Measurements from ENCODE around the gene UBL3.

Gene UBL3

DNA sequence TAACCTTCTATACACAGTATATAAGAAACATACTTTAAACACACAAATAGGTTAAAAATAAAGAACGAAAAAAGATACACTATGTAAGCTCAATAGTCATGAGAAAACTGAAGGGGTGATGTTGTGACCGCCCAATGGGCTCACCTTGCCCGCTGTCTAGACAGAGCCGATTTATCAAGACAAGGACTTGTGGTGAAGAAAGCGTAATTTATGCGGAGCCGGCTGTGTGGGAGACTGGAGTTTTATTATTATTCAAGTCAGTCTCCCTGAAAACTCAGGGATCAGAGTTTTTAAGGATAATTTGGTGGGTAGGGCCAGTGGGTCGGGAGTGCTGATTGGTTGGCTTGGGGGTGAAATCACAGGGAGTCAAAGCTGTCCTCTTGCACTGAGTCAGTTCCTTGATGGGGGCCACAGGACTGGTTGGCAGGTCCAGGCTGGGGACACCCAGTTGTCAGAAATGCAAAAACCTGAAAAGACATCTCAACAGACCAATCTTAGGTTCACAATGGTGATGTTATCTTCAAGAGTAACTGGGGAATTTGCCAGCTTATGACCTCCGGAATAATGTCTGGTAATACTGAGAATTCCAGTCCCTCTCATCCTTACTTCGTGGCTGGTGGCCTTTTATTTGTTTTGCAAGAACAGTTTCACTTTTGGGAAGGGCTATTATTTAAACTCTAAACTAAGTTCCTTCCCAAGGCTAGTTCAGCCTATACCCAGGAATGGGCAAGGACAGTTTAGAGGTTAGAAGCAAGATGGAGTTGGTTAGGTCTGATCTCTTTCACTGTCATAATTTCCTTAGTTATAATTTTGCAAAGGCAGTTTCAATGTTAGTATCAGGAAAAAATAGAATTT is 96.6 kb downstream of the UBL3 start:
- DNase-seq: no peak

DNA sequence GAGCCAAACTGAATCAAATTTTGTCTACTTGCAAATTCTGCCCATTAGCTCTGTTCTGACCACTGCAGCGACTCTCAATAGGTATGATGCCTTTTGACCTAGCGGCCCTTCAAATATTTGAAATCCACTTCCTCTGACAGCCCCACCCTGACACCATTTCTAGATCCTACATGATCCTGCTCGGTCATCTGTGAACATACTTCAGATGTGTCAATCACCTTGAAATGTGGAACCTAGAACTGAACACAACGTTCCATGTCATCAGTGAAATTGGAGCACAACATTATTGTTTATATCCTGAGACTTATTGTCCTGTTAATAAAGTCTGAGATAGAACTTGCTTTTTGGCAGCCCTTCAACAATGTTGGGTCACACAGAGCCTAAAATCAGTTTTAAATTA is 98.2 kb downstream of the UBL3 start:
- no peak for DNase-seq

DNA sequence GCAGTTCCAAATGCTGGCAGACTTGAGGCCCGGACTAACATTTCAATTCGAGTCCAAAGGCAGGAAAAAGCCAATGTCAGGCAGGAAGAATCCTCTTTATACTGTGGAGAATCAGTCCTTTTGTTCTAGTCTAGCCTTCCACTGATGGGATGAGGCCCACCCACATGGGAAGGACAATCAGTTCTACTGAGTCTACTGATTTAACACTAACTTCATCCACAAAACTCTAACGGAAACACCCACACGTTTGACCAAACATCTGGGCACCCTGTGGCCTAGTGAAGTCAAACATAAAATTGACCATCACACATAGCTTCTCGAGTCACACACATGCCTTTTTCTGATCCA is 100.3 kb downstream of the UBL3 start:
- no peak for DNase-seq

DNA sequence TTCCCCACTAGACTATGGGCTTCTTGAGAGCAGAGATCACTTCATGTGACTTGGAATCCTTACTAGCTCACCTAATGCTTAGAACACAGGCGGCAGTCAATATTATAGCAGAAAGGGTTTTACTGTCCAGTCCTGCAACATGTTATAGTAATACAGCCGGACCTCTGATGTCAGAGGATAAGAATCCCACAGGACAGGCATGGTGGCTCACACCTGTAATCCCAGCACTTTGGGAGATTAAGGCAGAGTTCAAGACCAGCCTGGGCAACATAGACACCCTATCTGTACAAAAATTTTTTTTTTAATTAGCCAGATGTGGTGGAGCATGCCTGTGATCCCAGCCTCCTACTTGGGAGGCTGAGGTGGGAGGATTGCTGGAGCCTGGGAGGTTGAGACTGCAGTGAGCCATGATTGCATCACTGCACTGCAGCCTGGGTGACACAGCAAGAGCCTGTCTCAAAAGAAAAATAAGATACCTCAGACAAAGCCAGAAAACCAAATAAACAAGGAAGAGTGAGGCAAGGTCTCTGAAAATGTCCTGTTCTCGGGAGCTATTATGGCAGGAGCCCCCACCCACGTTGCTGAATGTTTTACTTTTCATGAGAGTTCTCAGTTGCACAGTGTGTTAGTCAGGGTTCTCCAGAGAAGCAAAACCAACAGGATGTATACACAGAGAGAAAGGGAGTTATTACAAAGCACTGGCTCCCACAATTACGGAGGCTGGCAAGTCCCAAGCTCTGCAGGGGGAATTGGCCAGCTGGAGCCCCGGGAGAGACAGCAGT is 100.8 kb downstream of the UBL3 start:
- no peak for DNase-seq

DNA sequence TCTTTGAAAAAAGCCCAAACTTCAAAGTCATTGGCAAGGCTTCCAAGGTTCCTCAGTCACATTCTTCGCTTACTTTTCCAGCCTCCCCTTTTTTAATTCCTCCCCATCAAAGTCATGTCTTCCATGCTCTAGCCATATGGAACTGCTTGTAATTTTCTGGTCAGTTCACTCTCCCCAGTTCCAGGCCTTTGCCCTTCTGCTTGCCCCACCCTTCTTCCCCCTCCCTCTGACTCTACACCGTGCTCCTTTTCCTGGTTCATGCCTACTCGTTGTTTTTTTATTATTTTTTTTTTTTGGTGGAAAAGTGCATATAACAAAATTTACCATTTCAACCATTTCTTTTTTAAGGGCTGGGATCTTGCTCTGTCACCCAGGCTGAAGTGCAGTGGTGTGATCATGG is 102.3 kb downstream of the UBL3 start:
- no peak for DNase-seq

DNA sequence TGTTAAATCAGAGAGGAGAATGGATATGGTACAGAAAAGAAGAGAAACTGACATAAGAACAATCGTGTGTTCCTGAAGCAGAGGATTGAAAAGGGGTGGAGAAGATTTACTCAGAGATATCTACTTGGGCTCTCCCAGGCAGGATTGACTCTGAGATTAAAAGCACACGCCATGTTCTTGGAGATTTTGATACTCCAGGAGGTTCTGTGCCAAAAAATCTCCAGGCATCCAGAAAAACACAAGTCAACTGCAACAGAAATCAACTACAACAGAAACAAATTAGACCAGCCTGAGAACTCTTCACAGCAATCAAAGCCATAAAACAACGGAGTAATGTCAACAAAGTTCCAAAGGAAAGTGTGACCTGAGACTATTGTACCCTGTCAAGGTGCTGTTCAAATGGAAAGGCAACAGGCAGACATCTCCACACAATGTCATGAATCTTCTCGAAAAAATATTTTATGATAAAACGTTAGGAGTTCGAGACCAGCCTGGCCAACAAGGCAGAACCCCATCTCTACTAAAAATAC is 104.2 kb downstream of the UBL3 start:
- DNase-seq: no peak

DNA sequence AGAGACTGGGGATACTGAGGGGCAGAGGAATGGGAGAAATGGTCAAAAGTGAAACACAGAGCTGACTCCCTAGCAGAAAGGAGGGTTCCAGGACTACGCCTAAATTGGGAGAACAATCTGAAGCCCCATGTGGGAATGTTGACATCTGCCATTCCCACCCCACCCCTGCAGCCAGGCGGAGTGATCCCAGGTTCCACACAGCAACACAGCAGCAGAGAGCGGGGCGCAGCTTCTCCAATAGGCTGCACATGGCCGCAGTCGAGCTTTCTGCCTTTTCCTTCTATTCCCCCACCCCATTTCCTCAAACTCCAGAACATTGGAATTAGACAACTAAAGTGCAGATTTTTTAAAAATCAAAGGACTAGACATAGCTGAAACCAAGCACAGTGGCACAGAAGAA is 104.7 kb downstream of the UBL3 start:
- no peak for DNase-seq

DNA sequence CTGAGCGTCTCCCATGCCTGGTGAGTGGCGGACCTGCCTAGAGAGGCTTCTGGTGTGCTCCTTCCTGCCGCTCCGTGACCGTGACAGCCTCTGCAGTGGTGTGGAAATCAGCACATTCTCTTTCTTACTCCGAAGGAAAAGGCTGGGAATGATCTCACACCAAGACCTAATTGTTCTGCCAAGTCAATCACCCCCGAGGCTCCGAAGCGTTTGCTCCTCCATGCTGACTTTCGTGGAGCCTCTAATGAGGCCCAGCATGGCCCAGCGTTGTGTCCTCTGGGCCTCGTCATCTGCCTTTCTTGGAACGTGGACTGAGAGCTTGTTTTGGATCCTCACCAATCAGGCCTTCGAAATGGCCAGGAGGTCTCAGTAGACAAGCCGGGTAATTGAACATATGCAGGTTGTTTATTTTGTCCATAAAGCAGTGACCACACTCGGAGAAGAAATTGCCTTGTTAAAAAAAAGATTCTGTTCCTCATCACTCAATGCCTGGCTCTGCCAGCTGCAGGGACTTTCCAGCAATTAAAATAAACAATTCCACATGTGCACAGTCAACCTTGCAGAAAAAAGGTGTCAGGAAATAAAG is 107.1 kb downstream of the UBL3 start:
- DNase-seq: no peak

DNA sequence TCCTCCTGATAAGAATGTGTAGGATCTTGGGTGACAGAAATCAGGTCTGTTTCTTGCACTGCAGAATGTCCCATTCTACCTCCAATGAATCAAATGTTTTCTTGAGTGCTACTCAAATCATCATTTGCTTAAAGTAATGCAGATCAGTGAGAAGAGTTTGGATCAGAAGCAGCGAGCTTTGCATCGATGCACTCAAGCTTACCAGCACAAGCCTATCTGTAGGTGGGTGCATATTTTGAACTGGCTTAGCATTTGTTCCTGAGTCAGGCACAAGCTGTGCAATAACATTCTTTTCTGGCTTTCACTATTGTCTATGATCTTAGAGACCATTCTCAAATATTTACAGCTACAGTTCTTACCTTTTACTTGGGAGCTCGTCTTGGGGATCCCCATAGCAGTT is 109.5 kb downstream of the UBL3 start:
- no peak for DNase-seq

DNA sequence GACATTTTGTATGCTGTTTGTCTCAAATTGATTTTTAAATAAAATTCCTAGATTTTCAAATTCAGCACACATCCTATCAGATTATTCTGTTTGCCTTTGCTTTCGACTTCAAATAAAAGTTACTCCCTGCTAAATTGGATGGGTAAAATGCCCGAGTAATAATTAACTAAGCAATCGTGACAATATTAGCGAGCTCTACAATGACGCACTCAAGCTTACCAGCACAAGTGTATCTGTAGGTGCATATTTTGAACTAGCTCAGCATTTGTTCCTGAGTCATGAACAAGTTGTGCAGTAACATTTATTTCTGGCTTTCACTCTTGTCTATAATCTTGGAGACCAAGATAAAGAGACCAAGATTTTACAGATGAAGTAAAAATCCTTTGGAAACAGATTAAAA is 113.4 kb downstream of the UBL3 start:
- no peak for DNase-seq

DNA sequence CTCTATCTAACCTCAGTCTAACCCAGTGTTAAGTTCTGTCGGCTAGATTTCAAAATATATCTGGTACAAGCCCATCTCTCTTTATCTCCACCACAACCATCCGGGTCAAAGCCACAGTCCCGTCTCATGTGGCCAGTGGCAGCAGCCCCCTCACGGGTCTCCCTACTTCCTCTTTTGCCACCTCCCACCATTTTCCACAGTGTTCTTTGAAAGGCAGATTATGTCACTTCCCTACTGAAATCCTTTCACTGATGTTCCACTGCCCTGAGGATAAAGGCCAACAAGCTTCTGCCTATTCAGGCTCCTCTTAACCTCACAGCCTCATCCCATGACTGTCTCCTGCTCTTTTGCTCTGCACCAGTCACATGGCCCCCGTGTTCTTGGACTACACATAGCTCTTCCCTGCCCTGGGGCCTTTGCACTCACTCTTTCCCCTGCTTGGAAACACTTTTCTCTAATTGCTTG is 117.2 kb downstream of the UBL3 start:
- DNase-seq: no peak

DNA sequence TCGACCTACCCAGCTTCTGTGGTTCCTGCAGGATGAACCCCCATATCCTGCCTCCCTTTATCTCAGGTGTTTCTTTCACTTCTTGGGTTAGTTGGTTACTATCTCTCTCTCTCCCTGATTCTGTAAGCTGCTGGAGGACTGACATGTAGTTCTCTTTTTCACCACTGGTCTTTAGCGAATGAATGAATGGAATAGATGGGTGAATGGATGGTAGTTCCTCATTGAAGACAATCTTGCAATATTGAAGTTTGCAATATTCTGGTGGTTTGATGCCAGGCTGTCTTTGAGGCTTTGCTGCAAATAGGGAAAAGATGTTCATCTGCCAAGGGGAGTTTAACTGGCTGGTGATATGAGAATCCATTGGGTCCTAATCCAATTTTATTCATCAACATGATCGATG is 120.2 kb downstream of the UBL3 start:
- DNase-seq: no peak

DNA sequence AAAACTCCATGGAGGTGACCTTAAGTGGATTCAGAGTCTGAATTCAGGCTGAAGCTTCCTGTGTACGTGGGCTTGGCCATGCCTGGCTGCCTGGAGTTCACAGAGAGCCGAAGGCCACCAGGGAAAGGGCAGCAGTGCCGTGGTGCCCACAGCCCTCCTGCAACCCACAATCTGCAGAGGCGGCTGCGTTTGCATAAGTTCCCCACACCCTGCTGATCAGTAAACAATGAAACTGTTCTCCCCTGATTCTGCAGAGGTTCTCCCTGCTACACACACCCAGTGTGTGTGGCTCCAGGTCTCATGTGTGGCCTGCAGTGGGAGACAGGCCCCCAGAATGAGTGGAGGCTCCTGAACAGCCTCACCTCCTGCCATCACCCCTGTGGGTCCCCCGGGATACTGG is 128.0 kb downstream of the UBL3 start:
- DNase-seq: no peak

DNA sequence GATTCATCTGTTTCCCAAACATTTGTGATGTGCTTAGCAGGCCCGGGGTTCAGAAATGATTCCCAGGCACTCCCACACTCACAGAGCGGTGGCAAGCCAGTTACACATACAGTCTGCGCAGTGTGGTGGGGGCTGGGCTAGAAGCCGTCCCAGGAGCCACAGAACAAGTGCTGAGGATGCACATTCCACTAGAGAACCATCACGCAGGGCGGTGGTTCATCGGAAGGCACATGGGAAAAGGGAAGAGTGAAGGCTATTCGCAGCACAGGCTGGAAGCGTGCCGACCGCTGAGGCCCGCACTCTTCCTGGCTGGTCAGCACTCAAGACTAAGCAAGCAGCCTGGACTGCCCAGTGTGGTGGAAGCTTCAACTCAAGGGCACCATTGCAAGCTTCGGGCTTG is 128.7 kb downstream of the UBL3 start:
- no peak for DNase-seq

DNA sequence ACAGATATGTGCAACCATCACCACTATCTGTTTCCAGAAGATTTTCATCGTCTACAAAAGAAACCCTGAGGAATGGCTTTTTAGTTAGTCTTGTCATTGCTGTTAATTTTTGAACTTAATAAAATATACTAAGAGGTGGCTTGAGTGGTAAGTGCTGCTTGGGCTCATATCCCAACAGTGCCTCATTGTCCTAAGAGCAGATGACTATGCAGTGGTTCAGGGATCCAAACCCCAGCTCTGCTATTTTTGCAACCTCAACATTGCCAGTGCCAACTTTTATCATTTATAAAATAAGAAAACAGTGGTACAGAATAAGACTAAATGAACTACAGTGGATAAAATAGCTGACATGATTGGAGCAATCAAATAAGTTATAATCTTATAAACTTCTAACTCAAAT is 131.7 kb downstream of the UBL3 start:
- DNase-seq: no peak

DNA sequence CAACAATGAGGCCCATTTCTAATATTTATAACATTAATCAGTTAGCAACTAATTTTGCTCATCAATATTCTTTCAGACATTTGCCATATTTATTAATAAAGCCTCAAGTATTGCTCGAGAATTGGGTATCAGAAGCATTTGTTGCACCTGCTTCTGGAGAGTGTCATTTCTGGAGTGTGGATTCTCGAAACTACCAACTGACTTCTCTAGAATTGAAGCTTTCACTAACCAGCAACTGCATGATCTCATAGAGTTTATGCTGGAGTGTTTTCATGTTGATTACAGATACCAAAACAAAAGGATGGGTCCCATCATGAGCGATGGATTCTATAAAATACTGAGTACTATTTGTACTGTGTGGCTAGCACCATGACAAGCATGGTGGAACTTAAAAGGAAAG is 133.9 kb downstream of the UBL3 start:
- no peak for DNase-seq

All from activated CD8-positive, alpha-beta memory T cell treated with anti-CD3 and anti-CD28 coated beads, Interleukin-2, amount 50 U/mL, for 48 hours (primary cell).